Calu3 (cell line): ENCODE data around the gene TRAF4. TPM values are rescaled to one million over a fixed set of nuclear protein-coding genes. Genes with fewer than 3 reads are reported as not detected.

Experiments used
- BruUV-seq: library from RNA; stranded (reverse); fragments of 400-500 nt; replicated peaks from 2 replicates; lab custom pipeline; 2021; lab: Mats Ljungman, UMichigan
- CTCF ChIA-PET: fragments of 300-600 bp; sonication (Branson Sonifier 250); formaldehyde crosslinking; loops from one replicate; lab custom pipeline; 2022; ENCODE audit warnings: antibody characterized with exemption; lab: Charles Lee
- DNase-seq: peaks from one replicate; pipeline ENCODE4 v3.0.0; 2022
- H3K27ac Mint-ChIP-seq: one replicate; pipeline ENCODE4 v1.8.0; 2022; ENCODE audit warnings: mixed read lengths; ENCODE audit not compliant: unreplicated experiment
- H3K27me3 Mint-ChIP-seq: one replicate; pipeline ENCODE4 v1.8.0; 2022; ENCODE audit warnings: mixed read lengths; ENCODE audit not compliant: unreplicated experiment
- H3K36me3 Mint-ChIP-seq: one replicate; pipeline ENCODE4 v1.8.0; 2022; ENCODE audit warnings: mild to moderate bottlenecking, moderate library complexity, mixed read lengths; ENCODE audit not compliant: insufficient read depth, unreplicated experiment
- H3K4me1 Mint-ChIP-seq: one replicate; pipeline ENCODE4 v1.8.0; 2022; ENCODE audit warnings: mild to moderate bottlenecking, low read depth, mixed read lengths; ENCODE audit not compliant: unreplicated experiment
- H3K4me3 Mint-ChIP-seq: one replicate; pipeline ENCODE4 v1.8.0; 2022; ENCODE audit warnings: mild to moderate bottlenecking, low read depth, moderate library complexity, mixed read lengths; ENCODE audit not compliant: unreplicated experiment
- H3K9me3 Mint-ChIP-seq: one replicate; pipeline ENCODE4 v1.8.0; 2022; ENCODE audit warnings: low read depth, mixed read lengths; ENCODE audit not compliant: unreplicated experiment
- CTCF ChIP-seq: fragments of 200-600 bp; IDR thresholded peaks from one replicate; pipeline ENCODE4 v1.8.0; 2022; ENCODE audit warnings: antibody characterized with exemption; ENCODE audit not compliant: unreplicated experiment
- intact Hi-C: fragments of 100-400 bp; cut with micrococcal nuclease; formaldehyde crosslinking; loops from one replicate; pipeline ENCODE4 v1.10.0; 2022; ENCODE audit not compliant: unreplicated experiment
- total RNA-seq: library from RNA; stranded (reverse); gene quantifications from 2 replicates; pipeline ENCODE4 v1.2.3, GENCODE V29; 2022

Gene TRAF4
- total RNA-seq, 1 experiment from 2014 or later, result 201 TPM

GRCh38 chr17:28728364-28729200 lies 15.2 kb upstream of the TRAF4 start, which contains the start of gene NEK8:
Gene NEK8 (plus strand): TSS chr17:28728788. CDS start chr17:28728814, 26 bp downstream.
- intact Hi-C loops, result loop anchor here (10.0 kb wide), 3 partner anchors 76 to 386 kb away; no protein-coding TSS in a partner anchor
- H3K4me1 Mint-ChIP-seq, result peaks cover 44% of the 10 kb centered on the region

GRCh38 chr17:28729950-28730330 lies 13.9 kb upstream of the TRAF4 start:
- no TSS peak for BruUV-seq
- Mint-ChIP-seq H3K36me3 (peaks cover 43% of the 10 kb centered on the region), H3K9me3 (no peaks in the 10 kb centered on the region), H3K27ac (peak overlapping the region; percentile 28), H3K4me1 (peaks cover 35% of the 10 kb centered on the region), H3K4me3 (peak overlapping the region; percentile 1), H3K27me3 (no peaks in the 10 kb centered on the region)
- CTCF ChIA-PET, result interaction anchor here (1.4 kb wide), 1 partner anchor 34 kb away, joined by 4 read pairs; no protein-coding TSS in a partner anchor
- DNase-seq, result no peak
- TF ChIP-seq CTCF, result no peak
- intact Hi-C loops, result loop anchor here (10.0 kb wide), 3 partner anchors 75 to 385 kb away; no protein-coding TSS in a partner anchor

More at GRCh38 chr17:28728364-28729200, 15.2 kb upstream of the TRAF4 start, which contains the start of gene NEK8:
- peak; percentile 98 for DNase-seq
- Mint-ChIP-seq H3K27ac (peak within 1 kb of the TSS; percentile 99), H3K4me3 (peak within 1 kb of the TSS; percentile 89), H3K27me3 (no peaks in the 10 kb centered on the region), H3K36me3 (peaks cover 56% of the 10 kb centered on the region), H3K9me3 (no peaks in the 10 kb centered on the region)
- BruUV-seq, result no TSS peak
- no peak for TF ChIP-seq CTCF
- CTCF ChIA-PET, result interaction anchor here (0.5 to 4.8 kb wide), 8 partner anchors 9 to 225 kb away, joined by 3 to 228 read pairs (median 10); partner anchors contain the start of genes RPL23A and TRAF4

- Mint-ChIP-seq H3K4me3 (no peak overlapping the region), H3K4me1 (peaks cover 29% of the 10 kb centered on the region)
- no peak for DNase-seq
These were observed 10.5 kb upstream of the TRAF4 start for GRCh38 chr17:28733346-28733745.

More at GRCh38 chr17:28733346-28733745, 10.5 kb upstream of the TRAF4 start:
- no peaks in the 10 kb centered on the region for H3K27me3 Mint-ChIP-seq
- intact Hi-C loops, result no loop called here
- CTCF ChIA-PET, result interaction anchor here (1.0 to 1.7 kb wide), 3 partner anchors 13 to 30 kb away, joined by 3 to 8 read pairs (median 3); no protein-coding TSS in a partner anchor
- H3K27ac Mint-ChIP-seq, result peak overlapping the region; percentile 44
- peaks cover 9% of the 10 kb centered on the region for H3K36me3 Mint-ChIP-seq
- TF ChIP-seq CTCF, result no peak
- no TSS peak for BruUV-seq
- H3K9me3 Mint-ChIP-seq, result no peaks in the 10 kb centered on the region
